ENCODE results near the gene ARHGEF25.
"Not testable (repeated sequence)": the region's sequence is repeated elsewhere in the genome, so short reads cannot be mapped to it uniquely, and the experiment has no call there.

The ARHGEF25 gene

DNA sequence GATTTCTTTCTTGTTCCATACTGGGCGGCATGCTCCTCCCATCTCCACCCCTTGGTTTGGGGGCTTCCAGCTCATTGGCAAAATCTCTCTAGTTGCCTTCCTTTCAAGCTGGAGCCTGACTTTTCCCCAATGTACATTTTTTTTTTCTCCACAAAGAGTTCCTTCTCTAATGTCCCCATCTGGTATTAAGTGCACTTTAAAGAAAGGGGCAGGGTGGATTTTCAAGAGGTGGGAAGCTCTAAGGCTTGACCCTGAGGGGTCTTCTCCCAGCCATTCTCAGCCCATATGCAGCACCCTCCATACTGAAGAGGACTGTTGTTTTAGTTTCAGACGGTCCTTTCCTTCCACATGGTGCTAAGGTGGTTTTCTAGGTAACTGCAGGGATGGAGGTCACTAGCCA, 26.1 kb upstream of the ARHGEF25 start:
- Histone ChIP-seq H3K36me3 (ENCODE audit: low read length) (no peaks in the 10 kb centered on the region), H3K4me3 (ENCODE audit: insufficient read depth, low read length, poor library complexity, severe bottlenecking) (no peak overlapping the region), H3K9me2 (replicated peaks; ENCODE audit: insufficient read depth, low read length) (no peaks in the 10 kb centered on the region), H3K79me2 (ENCODE audit: insufficient read depth, low read length) (no peaks in the 10 kb centered on the region), H4K20me1 (ENCODE audit: low read depth, low read length) (no peaks in the 10 kb centered on the region), H3K9ac (ENCODE audit: low read length) (no peak overlapping the region), H3K27me3 (ENCODE audit: low read length) (no peaks in the 10 kb centered on the region), H3K4me2 (ENCODE audit: low read depth, low read length, poor library complexity, severe bottlenecking) (no peak overlapping the region), H3K9me3 (ENCODE audit: insufficient read depth, low read length) (no peaks in the 10 kb centered on the region), H3F3A (ENCODE audit: insufficient read depth) (no peaks in the 10 kb centered on the region), H2AFZ (ENCODE audit: low read depth, low read length, severe bottlenecking) (no peak overlapping the region), H3K27ac (ENCODE audit: low read depth, low read length) (no peak overlapping the region)
- no peak for TF ChIP-seq EZH2phosphoT487 (conservative IDR thresholded peaks at IDR 0.05; ENCODE audit: low read length)
- TF ChIP-seq, protein P1, sequence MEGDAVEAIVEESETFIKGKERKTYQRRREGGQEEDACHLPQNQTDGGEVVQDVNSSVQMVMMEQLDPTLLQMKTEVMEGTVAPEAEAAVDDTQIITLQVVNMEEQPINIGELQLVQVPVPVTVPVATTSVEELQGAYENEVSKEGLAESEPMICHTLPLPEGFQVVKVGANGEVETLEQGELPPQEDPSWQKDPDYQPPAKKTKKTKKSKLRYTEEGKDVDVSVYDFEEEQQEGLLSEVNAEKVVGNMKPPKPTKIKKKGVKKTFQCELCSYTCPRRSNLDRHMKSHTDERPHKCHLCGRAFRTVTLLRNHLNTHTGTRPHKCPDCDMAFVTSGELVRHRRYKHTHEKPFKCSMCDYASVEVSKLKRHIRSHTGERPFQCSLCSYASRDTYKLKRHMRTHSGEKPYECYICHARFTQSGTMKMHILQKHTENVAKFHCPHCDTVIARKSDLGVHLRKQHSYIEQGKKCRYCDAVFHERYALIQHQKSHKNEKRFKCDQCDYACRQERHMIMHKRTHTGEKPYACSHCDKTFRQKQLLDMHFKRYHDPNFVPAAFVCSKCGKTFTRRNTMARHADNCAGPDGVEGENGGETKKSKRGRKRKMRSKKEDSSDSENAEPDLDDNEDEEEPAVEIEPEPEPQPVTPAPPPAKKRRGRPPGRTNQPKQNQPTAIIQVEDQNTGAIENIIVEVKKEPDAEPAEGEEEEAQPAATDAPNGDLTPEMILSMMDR (IDR thresholded peaks at IDR 0.05; ENCODE audit: insufficient read depth, low read length, poor library complexity, severe bottlenecking) = no peak

DNA sequence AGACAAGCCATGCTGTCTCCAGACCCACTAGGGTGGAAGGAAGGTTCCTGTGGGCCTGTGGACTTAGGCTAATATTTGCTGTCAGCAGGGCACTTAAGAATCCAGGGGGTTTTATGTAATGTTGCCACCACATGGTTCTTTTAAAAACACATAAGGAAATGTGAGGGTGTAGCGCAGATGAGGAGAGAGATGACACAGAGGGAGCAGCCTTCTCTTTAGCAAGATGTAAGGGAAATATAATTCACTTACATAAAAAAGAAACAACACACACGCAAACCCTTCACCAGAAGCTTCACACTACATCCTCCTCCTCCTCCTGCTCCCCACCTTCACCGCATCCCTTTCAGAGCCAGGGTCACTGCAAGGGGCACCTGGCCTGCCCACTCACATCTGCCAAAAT, 25.1 kb upstream of the ARHGEF25 start:
- TF ChIP-seq EZH2phosphoT487 (conservative IDR thresholded peaks at IDR 0.05; ENCODE audit: low read length) = no peak
- TF ChIP-seq, protein P1 (IDR thresholded peaks at IDR 0.05; ENCODE audit: insufficient read depth, low read length, poor library complexity, severe bottlenecking) = no peak
- H3K36me3 ChIP-seq (ENCODE audit: low read length) = no peaks in the 10 kb centered on the region

DNA sequence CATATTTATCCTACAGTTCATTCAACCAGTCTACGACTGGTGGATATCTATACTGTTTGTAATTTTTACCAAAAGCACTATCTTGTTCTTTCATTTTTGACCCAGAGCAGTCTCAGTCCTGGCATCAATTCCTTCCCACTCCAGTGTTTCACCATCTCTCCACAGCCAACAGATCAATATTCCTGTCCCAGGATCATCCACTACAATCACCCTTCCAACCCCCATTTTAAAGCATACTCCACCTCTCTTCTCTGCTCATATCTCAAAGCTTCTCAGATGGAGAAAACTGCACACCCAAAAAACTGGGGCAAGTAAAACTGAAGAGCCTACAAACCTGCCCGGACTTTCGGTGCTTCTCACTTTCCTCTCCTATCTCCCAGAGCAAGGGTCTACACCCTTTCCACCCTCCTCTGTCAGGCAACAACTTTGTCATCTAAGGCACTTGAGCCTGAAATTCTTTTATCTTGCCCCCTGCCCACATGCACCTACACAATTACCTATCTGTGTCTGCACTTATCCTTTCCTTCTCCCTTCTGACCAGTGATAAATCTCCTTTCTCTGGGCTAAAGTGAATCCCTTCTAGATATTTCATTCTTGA, 24.3 kb upstream of the ARHGEF25 start:
- Histone ChIP-seq H3K9me3 (ENCODE audit: insufficient read depth, low read length) (no peaks in the 10 kb centered on the region), H3K27ac (ENCODE audit: low read depth, low read length) (no peak overlapping the region), H3K36me3 (ENCODE audit: low read length) (no peaks in the 10 kb centered on the region), H3K9me2 (replicated peaks; ENCODE audit: insufficient read depth, low read length) (no peaks in the 10 kb centered on the region), H3K79me2 (ENCODE audit: insufficient read depth, low read length) (peaks cover 7% of the 10 kb centered on the region), H3K4me3 (ENCODE audit: insufficient read depth, low read length, poor library complexity, severe bottlenecking) (no peak overlapping the region), H4K20me1 (ENCODE audit: low read depth, low read length) (no peaks in the 10 kb centered on the region), H3K27me3 (ENCODE audit: low read length) (no peaks in the 10 kb centered on the region), H2AFZ (ENCODE audit: low read depth, low read length, severe bottlenecking) (no peak overlapping the region), H3K9ac (ENCODE audit: low read length) (no peak overlapping the region), H3K4me2 (ENCODE audit: low read depth, low read length, poor library complexity, severe bottlenecking) (no peak overlapping the region), H3F3A (ENCODE audit: insufficient read depth) (no peaks in the 10 kb centered on the region)
- TF ChIP-seq EZH2phosphoT487 (conservative IDR thresholded peaks at IDR 0.05; ENCODE audit: low read length) = no peak
- TF ChIP-seq, protein P1 (IDR thresholded peaks at IDR 0.05; ENCODE audit: insufficient read depth, low read length, poor library complexity, severe bottlenecking) = no peak

More for the DNA sequence above, 25.1 kb upstream of the ARHGEF25 start:
- no peak overlapping the region for H3K27ac ChIP-seq (ENCODE audit: low read depth, low read length)
- no peak overlapping the region for H3K9ac ChIP-seq (ENCODE audit: low read length)
- no peak overlapping the region for H3K4me2 ChIP-seq (ENCODE audit: low read depth, low read length, poor library complexity, severe bottlenecking)
- no peaks in the 10 kb centered on the region for H4K20me1 ChIP-seq (ENCODE audit: low read depth, low read length)
- no peaks in the 10 kb centered on the region for H3K79me2 ChIP-seq (ENCODE audit: insufficient read depth, low read length)
- no peak overlapping the region for H3K4me3 ChIP-seq (ENCODE audit: insufficient read depth, low read length, poor library complexity, severe bottlenecking)
- no peaks in the 10 kb centered on the region for H3K27me3 ChIP-seq (ENCODE audit: low read length)
- no peak overlapping the region for H2AFZ ChIP-seq (ENCODE audit: low read depth, low read length, severe bottlenecking)
- H3F3A ChIP-seq (ENCODE audit: insufficient read depth) = no peaks in the 10 kb centered on the region
- no peaks in the 10 kb centered on the region for H3K9me2 ChIP-seq (replicated peaks; ENCODE audit: insufficient read depth, low read length)
- H3K9me3 ChIP-seq (ENCODE audit: insufficient read depth, low read length) = no peaks in the 10 kb centered on the region

DNA sequence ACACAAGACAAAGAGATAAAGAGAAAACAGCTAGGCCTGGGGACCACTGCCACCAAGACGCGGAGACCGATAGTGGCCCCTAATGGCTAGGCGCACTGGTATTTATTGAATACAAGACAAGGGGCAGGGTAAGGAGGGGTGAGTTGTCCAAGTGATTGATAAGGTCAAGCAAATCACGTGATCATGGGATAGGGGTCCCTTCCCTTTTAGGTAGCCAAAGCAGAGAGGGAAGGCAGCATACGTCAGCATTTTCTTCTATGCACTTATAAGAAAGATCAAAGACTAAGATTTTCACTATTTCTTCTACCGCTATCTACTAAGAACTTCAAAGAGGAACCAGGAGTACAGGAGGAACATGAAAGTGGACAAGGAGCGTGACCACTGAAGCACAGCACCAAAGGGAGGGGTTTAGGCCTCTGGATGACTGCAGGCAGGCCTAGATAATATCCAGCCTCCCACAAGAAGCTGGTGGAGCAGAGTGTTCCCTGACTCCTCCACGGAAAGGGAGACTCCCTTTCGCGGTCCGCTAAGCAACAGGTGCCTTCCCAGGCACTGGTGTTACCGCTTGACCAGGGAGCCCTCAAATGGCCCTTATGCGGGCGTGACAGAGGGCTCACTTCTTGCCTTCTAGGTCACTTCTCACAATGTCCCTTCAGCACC, 22.2 kb upstream of the ARHGEF25 start:
- not testable (repeated sequence) for H2AFZ ChIP-seq (ENCODE audit: low read depth, low read length, severe bottlenecking); H3K4me2 ChIP-seq (ENCODE audit: low read depth, low read length, poor library complexity, severe bottlenecking); H3K9ac ChIP-seq (ENCODE audit: low read length); H3K9me3 ChIP-seq (ENCODE audit: insufficient read depth, low read length); H3K4me3 ChIP-seq (ENCODE audit: insufficient read depth, low read length, poor library complexity, severe bottlenecking); H3F3A ChIP-seq (ENCODE audit: insufficient read depth); H4K20me1 ChIP-seq (ENCODE audit: low read depth, low read length); H3K27me3 ChIP-seq (ENCODE audit: low read length); H3K27ac ChIP-seq (ENCODE audit: low read depth, low read length); H3K9me2 ChIP-seq (replicated peaks; ENCODE audit: insufficient read depth, low read length); H3K36me3 ChIP-seq (ENCODE audit: low read length)
- peaks cover 17% of the 10 kb centered on the region for H3K79me2 ChIP-seq (ENCODE audit: insufficient read depth, low read length)
